DMS153 (cell line): ENCODE data around the gene TRIM72.

Source experiments
- DNase-seq: peaks from one replicate; lab custom pipeline; 2025; lab: John Stamatoyannopoulos, UW

TRIM72 gene

GRCh38 chr16:31213877-31214707 lies at the start of gene TRIM72:
TRIM72 (plus strand) TSS chr16:31214119; CDS start chr16:31214739, 620 bp downstream.
- peak; percentile 30 for DNase-seq

- DNase-seq = no peak
Measured at GRCh38 chr16:31167315-31167714, 46.6 kb upstream of the TRIM72 start.

GRCh38 chr16:31168848-31169247 lies 45.1 kb upstream of the TRIM72 start:
- no peak for DNase-seq

- peak; percentile 51 for DNase-seq
Measured at GRCh38 chr16:31170048-31170447, 43.9 kb upstream of the TRIM72 start.

- DNase-seq = no peak
Measured at GRCh38 chr16:31177136-31177535, 36.8 kb upstream of the TRIM72 start.

- no peak for DNase-seq
Measured at GRCh38 chr16:31179219-31179746, 34.6 kb upstream of the TRIM72 start.

GRCh38 chr16:31179747-31180459 lies 34.0 kb upstream of the TRIM72 start, which contains the start of gene FUS:
FUS (plus strand) TSS chr16:31180139; CDS start chr16:31180215, 76 bp downstream.
- DNase-seq = peak; percentile 58

GRCh38 chr16:31181102-31181830 lies 32.7 kb upstream of the TRIM72 start:
- DNase-seq = no peak

GRCh38 chr16:31182391-31182790 lies 31.5 kb upstream of the TRIM72 start:
- no peak for DNase-seq

- DNase-seq = no peak
Measured at GRCh38 chr16:31183432-31184428, 30.2 kb upstream of the TRIM72 start.

GRCh38 chr16:31184888-31185287 lies 29.0 kb upstream of the TRIM72 start:
- no peak for DNase-seq

GRCh38 chr16:31185339-31185738 lies 28.6 kb upstream of the TRIM72 start:
- no peak for DNase-seq

GRCh38 chr16:31186176-31186575 lies 27.7 kb upstream of the TRIM72 start:
- DNase-seq = no peak

GRCh38 chr16:31186930-31187807 lies 26.8 kb upstream of the TRIM72 start:
- no peak for DNase-seq

- no peak for DNase-seq
Measured at GRCh38 chr16:31187808-31188189, 26.1 kb upstream of the TRIM72 start.

- no peak for DNase-seq
Measured at GRCh38 chr16:31188450-31189411, 25.2 kb upstream of the TRIM72 start.

- no peak for DNase-seq
Measured at GRCh38 chr16:31189412-31189778, 24.5 kb upstream of the TRIM72 start.

GRCh38 chr16:31190061-31190460 lies 23.9 kb upstream of the TRIM72 start:
- DNase-seq = no peak
